ENCODE results near the gene ATG4A.

The ATG4A gene

DNA sequence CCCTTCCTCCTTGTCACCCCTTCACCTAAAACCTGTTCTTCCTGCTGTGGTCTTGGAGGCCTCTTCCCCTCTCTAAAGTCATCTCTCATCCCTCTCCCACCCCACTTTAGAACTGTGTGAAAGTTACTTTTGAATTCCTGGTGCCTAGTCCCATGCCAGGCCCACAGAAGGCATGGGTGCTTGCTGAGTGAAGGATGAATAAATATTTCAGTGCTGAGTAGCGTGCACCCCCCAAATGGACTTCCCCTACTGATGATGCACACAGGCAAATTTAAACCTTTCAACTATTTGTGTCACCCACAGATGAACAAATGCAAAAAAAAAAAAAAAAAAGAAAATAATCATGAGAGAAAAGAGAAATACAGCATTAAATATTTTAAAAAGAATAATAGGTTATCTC, 20.0 kb upstream of the ATG4A start:
- no peak overlapping the region for H2AFZ ChIP-seq (ENCODE audit: low read depth, low read length)
- ATAC-seq (ENCODE audit: insufficient read depth, low read depth) (no peak), DNase-seq (no peak)
- H3K4me2 ChIP-seq (ENCODE audit: insufficient read depth, low read length): no peak overlapping the region
- no peaks in the 10 kb centered on the region for H3K27me3 ChIP-seq (ENCODE audit: insufficient read depth, low read length, poor library complexity)
- no peaks in the 10 kb centered on the region for H3K9me3 ChIP-seq (ENCODE audit: insufficient read depth, low read length, severe bottlenecking)
- no peak overlapping the region for H3K9ac ChIP-seq (ENCODE audit: low read depth, low read length)
- no peaks in the 10 kb centered on the region for H3K36me3 ChIP-seq (ENCODE audit: insufficient read depth, low read length)
- TF ChIP-seq EZH2 (IDR thresholded peaks at IDR 0.05; ENCODE audit: borderline replicate concordance, low read depth, low read length, severe bottlenecking): no peak
- TF ChIP-seq, protein P1, sequence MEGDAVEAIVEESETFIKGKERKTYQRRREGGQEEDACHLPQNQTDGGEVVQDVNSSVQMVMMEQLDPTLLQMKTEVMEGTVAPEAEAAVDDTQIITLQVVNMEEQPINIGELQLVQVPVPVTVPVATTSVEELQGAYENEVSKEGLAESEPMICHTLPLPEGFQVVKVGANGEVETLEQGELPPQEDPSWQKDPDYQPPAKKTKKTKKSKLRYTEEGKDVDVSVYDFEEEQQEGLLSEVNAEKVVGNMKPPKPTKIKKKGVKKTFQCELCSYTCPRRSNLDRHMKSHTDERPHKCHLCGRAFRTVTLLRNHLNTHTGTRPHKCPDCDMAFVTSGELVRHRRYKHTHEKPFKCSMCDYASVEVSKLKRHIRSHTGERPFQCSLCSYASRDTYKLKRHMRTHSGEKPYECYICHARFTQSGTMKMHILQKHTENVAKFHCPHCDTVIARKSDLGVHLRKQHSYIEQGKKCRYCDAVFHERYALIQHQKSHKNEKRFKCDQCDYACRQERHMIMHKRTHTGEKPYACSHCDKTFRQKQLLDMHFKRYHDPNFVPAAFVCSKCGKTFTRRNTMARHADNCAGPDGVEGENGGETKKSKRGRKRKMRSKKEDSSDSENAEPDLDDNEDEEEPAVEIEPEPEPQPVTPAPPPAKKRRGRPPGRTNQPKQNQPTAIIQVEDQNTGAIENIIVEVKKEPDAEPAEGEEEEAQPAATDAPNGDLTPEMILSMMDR (IDR thresholded peaks at IDR 0.05; ENCODE audit: borderline replicate concordance, extremely low read depth, low read length, poor library complexity, severe bottlenecking): no peak
- no peak overlapping the region for H3K27ac ChIP-seq (ENCODE audit: low read length)
- H3K4me1 ChIP-seq (ENCODE audit: insufficient read depth, low read length): no peaks in the 10 kb centered on the region
- H3K4me3 ChIP-seq (ENCODE audit: low read depth in 1 of 2, low read length in 2 of 2): no peak overlapping the region
- H4K20me1 ChIP-seq (ENCODE audit: insufficient read depth, low read length): no peaks in the 10 kb centered on the region
- H3K79me2 ChIP-seq (ENCODE audit: insufficient read depth, low read length): no peaks in the 10 kb centered on the region

DNA sequence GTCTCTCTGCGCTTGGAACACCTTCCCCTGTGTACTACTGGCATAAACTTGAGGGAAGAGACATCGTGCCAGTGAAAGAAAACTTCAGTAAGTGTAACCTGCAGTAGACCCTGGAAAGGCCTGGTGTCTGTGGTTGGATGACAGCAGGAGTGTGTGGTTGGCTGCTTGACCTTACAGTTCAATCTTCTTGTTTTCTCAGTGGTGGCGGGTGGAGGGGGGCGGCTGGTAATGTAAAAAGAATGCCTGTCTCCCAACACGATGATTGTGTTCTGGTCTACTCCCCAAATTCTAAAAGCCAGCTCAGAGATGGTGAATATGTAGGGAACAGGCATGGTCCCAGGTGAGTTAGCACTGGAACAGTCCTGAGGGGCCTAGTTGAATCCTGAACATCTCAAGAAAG, 18.8 kb upstream of the ATG4A start:
- Histone ChIP-seq H3K27me3 (ENCODE audit: insufficient read depth, low read length, poor library complexity) (no peaks in the 10 kb centered on the region), H3K9me3 (ENCODE audit: insufficient read depth, low read length, severe bottlenecking) (no peaks in the 10 kb centered on the region), H3K4me2 (ENCODE audit: insufficient read depth, low read length) (no peak overlapping the region), H3K4me1 (ENCODE audit: insufficient read depth, low read length) (no peaks in the 10 kb centered on the region), H3K36me3 (ENCODE audit: insufficient read depth, low read length) (no peaks in the 10 kb centered on the region), H3K9ac (ENCODE audit: low read depth, low read length) (no peak overlapping the region), H3K79me2 (ENCODE audit: insufficient read depth, low read length) (no peaks in the 10 kb centered on the region), H3K4me3 (ENCODE audit: low read depth in 1 of 2, low read length in 2 of 2) (no peak overlapping the region), H4K20me1 (ENCODE audit: insufficient read depth, low read length) (no peaks in the 10 kb centered on the region), H3K27ac (ENCODE audit: low read length) (no peak overlapping the region), H2AFZ (ENCODE audit: low read depth, low read length) (no peak overlapping the region)
- TF ChIP-seq, protein P1 (IDR thresholded peaks at IDR 0.05; ENCODE audit: borderline replicate concordance, extremely low read depth, low read length, poor library complexity, severe bottlenecking): no peak
- TF ChIP-seq EZH2 (IDR thresholded peaks at IDR 0.05; ENCODE audit: borderline replicate concordance, low read depth, low read length, severe bottlenecking): no peak
- no peak for ATAC-seq (ENCODE audit: insufficient read depth, low read depth)
- no peak for DNase-seq

DNA sequence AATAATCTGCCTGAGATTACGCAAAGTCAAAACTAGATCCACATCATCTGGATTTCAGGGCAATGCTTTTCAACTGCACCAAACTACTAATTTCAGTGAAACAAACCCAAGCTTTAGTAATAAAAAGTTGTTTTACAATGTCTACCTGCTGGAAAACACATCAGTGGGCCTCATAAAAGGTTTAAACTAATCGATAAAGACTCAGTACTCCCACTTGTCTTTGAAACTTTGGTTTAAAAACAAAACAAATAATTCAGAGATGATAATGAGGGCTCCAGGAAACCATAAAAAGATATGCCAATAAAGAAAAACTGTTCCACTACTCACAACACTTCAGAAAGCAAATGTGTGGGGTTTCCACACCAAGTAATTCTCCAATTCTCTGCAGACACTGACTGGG, 10.5 kb upstream of the ATG4A start:
- Histone ChIP-seq H3K36me3 (ENCODE audit: insufficient read depth, low read length) (peaks cover 10% of the 10 kb centered on the region), H4K20me1 (ENCODE audit: insufficient read depth, low read length) (no peaks in the 10 kb centered on the region), H3K9ac (ENCODE audit: low read depth, low read length) (no peak overlapping the region), H3K27me3 (ENCODE audit: insufficient read depth, low read length, poor library complexity) (no peaks in the 10 kb centered on the region), H3K27ac (ENCODE audit: low read length) (no peak overlapping the region), H3K4me3 (ENCODE audit: low read depth in 1 of 2, low read length in 2 of 2) (no peak overlapping the region), H3K79me2 (ENCODE audit: insufficient read depth, low read length) (no peaks in the 10 kb centered on the region), H2AFZ (ENCODE audit: low read depth, low read length) (no peak overlapping the region), H3K4me2 (ENCODE audit: insufficient read depth, low read length) (no peak overlapping the region), H3K4me1 (ENCODE audit: insufficient read depth, low read length) (no peaks in the 10 kb centered on the region), H3K9me3 (ENCODE audit: insufficient read depth, low read length, severe bottlenecking) (no peaks in the 10 kb centered on the region)
- ATAC-seq (ENCODE audit: insufficient read depth, low read depth): no peak
- DNase-seq: no peak
- TF ChIP-seq, protein P1 (IDR thresholded peaks at IDR 0.05; ENCODE audit: borderline replicate concordance, extremely low read depth, low read length, poor library complexity, severe bottlenecking): no peak
- no peak for TF ChIP-seq EZH2 (IDR thresholded peaks at IDR 0.05; ENCODE audit: borderline replicate concordance, low read depth, low read length, severe bottlenecking)

DNA sequence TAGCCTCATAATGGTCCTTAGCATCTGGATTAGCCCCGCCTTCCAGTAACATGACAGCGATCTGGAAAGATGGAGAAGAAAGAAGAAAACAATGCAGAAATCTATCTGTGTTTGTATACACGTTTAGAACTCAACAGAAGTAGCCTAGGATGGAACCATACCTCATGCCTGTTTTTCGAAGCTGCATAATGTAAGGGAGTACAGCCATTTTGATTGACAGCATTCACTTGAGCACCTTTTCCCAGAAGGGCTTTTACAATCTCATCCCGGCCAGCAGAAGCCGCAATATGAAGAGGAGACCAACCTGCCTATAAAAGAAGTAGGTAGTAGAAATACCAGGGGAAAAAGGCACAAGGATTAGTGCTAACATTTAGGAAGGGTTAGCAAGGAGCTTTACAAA, 3.8 kb upstream of the ATG4A start:
- Histone ChIP-seq H3K36me3 (ENCODE audit: insufficient read depth, low read length) (peaks cover 31% of the 10 kb centered on the region), H3K9me3 (ENCODE audit: insufficient read depth, low read length, severe bottlenecking) (no peaks in the 10 kb centered on the region), H2AFZ (ENCODE audit: low read depth, low read length) (no peak overlapping the region), H4K20me1 (ENCODE audit: insufficient read depth, low read length) (no peaks in the 10 kb centered on the region; the same call in 1 of the 2 replicates), H3K9ac (ENCODE audit: low read depth, low read length) (no peak overlapping the region), H3K27me3 (ENCODE audit: insufficient read depth, low read length, poor library complexity) (no peaks in the 10 kb centered on the region), H3K4me1 (ENCODE audit: insufficient read depth, low read length) (peaks cover 19% of the 10 kb centered on the region; the same call in 1 of the 2 replicates), H3K4me2 (ENCODE audit: insufficient read depth, low read length) (no peak overlapping the region), H3K27ac (ENCODE audit: low read length) (no peak overlapping the region), H3K79me2 (ENCODE audit: insufficient read depth, low read length) (peaks cover 35% of the 10 kb centered on the region), H3K4me3 (ENCODE audit: low read depth in 1 of 2, low read length in 2 of 2) (no peak overlapping the region)
- ATAC-seq (ENCODE audit: insufficient read depth, low read depth) (no peak), DNase-seq (no peak)
- TF ChIP-seq EZH2 (IDR thresholded peaks at IDR 0.05; ENCODE audit: borderline replicate concordance, low read depth, low read length, severe bottlenecking): no peak
- TF ChIP-seq, protein P1 (IDR thresholded peaks at IDR 0.05; ENCODE audit: borderline replicate concordance, extremely low read depth, low read length, poor library complexity, severe bottlenecking): no peak
